GM15510 (cell line): ENCODE data around the gene TADA3.
A peak's percentile ranks its signal among the peaks of the same experiment; 100 is the strongest.

ENCODE experiments used
- POLR2A ChIP-seq: IDR thresholded peaks from 3 replicates; pipeline ENCODE4 v1.6.1; 2011; ENCODE audit warnings: borderline replicate concordance; ENCODE audit not compliant: insufficient read length; ENCODE audit errors: extremely low read depth

TADA3 gene

GRCh38 chr3:9743548-9743947 is 48.7 kb downstream of the TADA3 start:
- TF ChIP-seq POLR2A: no peak

- TF ChIP-seq POLR2A: no peak
Observed at GRCh38 chr3:9742560-9742959, 49.7 kb downstream of the TADA3 start.

GRCh38 chr3:9739181-9739580 is 53.1 kb downstream of the TADA3 start:
- TF ChIP-seq POLR2A: no peak

GRCh38 chr3:9736831-9737230 is 55.4 kb downstream of the TADA3 start:
- no peak for TF ChIP-seq POLR2A

GRCh38 chr3:9732740-9733115 is 59.5 kb downstream of the TADA3 start:
- no peak for TF ChIP-seq POLR2A

- TF ChIP-seq POLR2A: no peak
Observed at GRCh38 chr3:9732080-9732739, 60.1 kb downstream of the TADA3 start.

GRCh38 chr3:9731206-9732079 is 60.8 kb downstream of the TADA3 start, which contains the start of gene BRPF1:
TSS of gene BRPF1 (plus strand) at chr3:9731735. CDS start at chr3:9734141, 2,406 bp downstream.
- TF ChIP-seq POLR2A: peak; percentile 85

GRCh38 chr3:9730657-9731205 is 61.5 kb downstream of the TADA3 start:
- no peak for TF ChIP-seq POLR2A
